RCC 7860 (cell line): ENCODE data around the gene PRSS38.

Experiments
- DNase-seq: peaks from one replicate; pipeline ENCODE4 v3.0.0-alpha.2; 2015; ENCODE audit warnings: low spot score
- FAIRE-seq: peaks from 2 replicates; lab custom pipeline; 2012; peaks lifted over from hg19 to GRCh38; lab: Jason Lieb, UNC

PRSS38 gene

DNA sequence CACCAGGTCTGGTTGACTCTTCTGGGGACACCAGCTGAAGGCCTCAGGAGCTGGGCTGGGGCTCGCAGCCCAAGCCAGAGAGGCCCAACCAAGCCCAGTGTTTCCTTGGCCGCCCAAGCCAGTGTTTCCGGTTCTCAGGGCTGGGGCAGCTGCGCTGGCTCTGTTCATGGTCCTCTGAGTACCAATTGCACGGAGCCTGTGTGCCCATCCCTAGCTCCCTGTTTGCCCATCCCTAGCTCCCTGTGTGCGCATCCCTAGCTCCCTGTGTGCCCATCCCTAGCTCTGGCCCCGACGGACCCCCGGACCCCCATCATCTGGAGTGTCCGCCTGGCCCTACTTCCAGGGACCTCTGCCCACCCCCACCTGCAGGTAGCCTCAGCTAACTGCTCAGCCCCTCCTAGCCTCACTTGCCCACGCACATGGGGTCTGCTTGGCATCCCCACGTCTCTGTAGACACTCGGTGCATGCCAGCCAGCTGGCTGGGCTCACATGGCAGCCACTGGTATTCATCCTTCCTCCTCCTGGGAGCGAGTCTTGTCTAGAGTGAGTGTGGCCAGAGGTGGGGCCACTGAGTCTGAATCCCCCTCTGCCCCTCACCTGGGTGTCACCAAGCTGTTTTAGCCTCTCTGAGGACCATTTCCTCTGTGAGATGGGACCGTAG lies 68.3 kb downstream of the PRSS38 start:
- FAIRE-seq, result no peak
- no peak for DNase-seq

DNA sequence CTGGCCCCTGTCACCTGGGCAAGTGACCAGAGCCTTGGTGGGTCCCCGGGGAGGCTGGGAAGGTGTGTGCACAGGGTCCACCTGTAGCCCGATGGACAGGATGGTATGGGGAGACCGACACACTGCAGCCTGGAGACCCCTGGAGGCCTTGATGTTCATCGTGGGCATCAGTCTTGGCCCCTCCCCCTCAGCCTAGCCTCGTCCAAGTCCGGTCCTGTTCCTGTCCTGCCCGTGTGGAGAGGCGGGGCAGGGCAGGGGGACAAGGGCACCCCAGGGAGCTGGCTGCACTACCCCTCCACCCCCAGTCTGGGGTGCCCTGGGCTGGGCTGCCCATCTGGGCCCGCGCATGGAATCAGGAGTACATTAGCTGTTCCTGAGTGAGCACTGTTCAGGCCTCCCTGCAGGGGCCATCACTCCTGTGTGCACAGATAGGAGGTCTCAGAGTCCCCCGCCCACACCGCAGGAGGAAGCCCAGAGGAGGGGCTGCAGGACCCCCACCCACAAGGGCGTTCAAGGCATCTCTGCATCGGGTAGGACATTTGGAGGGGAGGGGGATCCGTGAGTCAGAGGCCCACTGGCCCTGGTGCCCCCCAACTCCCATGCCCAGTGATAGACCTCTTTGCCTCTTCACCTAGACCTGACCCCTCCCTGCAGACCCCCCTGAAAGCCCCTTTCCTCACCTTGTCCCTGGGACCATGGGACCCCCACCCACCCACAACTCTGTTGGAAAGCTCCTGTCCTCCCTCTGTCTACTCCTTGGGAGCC lies 69.1 kb downstream of the PRSS38 start:
- no peak for FAIRE-seq
- no peak for DNase-seq

DNA sequence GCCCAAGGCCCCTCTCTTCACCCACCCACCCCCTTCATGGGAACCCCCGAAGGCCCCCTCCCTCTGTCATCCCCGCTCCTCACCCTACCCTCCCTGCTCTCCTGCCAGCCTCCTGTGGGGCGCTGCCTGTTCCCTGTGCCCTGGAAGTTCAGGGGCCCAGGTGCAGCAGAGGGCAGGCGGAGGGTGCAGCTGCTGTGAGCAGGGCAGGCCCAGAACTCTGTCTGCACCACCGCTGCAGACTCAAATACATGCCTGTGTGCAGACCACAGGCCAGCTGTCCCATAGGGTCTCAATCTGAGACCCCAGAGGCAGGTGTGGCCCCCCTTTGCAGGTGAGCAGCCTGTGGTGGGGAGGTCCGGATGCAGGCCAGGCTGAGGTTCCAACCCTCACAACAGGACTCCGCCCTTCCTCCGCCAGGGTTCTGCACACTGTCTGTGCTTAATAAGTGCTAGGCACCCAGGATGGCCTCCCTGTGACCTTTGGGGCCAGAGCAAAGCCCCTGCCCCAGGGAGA lies 69.7 kb downstream of the PRSS38 start:
- DNase-seq (no peak), FAIRE-seq (no peak)

DNA sequence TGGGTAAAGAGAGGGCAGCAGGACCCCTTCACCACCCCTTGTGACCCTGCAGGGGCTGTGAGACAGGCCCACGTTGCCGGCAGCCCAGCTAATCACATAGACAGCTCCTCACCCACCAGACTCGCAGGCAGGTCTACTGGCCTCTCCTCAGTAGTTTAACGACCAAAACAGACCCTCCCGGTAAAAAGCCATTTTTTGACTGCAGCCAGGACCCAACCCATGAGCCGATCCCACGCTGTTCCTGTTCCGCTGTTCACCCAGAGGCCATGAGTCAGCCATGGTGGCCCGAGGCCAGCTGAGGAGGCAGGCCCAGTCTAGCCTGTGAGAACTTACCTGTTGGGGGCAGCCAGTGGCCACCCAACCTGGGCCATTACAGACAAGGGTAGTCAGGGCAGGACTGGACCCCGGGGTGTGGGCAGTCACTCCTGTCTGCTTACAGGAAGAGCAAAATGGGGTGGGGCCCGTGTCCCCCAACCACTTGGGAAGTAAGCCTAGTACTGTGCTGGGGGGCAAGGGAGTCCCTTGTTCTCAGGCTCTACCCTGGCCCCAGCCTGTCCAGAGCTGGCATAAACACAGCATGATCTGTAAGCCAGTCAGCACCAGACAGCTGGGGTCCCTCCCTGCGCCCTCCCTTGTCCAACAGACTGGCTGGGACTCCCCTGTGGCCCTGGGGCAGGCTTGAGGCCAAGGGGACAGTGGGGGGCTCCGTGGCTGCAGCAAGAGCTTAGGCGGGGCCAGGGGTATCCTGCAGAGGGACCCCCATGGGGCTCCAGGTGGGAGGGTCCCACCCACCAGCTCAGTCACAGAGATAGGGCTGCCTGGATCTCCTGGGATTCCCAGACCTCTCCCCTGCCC lies 70.4 kb downstream of the PRSS38 start:
- no peak for FAIRE-seq
- DNase-seq, result no peak

DNA sequence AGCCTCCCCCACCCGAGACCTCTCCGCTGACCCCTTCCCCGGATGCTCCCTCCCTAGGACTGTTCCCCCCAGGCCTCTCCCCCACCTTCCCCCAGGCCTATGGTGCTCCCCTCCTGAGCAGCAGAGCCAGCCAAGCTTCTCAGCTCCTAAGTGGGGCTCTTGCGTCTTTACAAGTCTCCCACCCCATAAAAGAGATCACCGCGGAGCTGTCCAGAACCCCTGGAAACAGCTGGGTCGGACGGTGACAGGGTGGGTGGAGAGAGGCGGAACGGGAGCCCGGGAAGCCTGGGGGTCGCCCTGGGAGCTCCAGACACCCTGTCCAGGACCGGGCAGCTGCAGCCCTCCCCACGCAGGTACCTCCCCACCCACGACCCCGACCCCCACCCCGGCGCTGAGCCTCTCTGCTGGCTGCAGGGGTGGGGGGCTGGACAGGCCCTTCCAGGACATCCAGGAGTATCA lies 71.1 kb downstream of the PRSS38 start:
- DNase-seq, result no peak
- no peak for FAIRE-seq

DNA sequence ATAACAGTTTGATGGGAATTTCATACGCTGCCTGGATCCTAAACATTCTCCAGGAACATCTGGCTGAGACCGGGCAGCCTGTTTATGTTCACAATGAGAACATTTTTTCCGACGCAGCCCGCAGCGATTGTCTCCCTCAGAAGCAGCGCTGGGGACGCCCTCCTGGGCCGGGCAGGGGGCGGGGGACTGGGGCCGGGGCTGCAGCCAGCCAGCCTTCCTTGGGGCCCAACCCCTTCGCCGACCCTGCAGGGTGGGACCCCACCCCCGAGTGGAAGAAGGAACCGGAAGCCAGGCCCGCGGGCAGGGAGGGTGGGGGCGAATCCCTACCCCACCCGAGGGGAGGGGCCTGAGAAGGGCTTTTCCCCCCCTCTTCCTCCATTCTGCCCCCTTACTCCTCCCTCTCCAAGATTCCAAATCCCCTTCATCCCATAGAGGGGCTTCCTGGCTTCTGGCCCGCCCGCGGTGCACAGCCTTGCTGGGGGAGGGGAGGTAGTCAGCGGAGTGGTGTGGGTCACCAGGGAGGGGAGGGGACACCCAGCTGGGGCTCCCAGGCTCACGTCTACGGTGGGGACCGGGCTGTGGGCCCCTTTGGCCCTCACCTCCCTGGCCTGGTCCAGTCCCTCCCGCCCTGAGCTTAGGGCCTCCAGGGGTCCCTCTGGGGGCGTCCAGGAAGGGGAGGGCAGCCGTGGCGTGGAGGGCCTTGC lies 71.7 kb downstream of the PRSS38 start:
- FAIRE-seq (no peak), DNase-seq (no peak)

DNA sequence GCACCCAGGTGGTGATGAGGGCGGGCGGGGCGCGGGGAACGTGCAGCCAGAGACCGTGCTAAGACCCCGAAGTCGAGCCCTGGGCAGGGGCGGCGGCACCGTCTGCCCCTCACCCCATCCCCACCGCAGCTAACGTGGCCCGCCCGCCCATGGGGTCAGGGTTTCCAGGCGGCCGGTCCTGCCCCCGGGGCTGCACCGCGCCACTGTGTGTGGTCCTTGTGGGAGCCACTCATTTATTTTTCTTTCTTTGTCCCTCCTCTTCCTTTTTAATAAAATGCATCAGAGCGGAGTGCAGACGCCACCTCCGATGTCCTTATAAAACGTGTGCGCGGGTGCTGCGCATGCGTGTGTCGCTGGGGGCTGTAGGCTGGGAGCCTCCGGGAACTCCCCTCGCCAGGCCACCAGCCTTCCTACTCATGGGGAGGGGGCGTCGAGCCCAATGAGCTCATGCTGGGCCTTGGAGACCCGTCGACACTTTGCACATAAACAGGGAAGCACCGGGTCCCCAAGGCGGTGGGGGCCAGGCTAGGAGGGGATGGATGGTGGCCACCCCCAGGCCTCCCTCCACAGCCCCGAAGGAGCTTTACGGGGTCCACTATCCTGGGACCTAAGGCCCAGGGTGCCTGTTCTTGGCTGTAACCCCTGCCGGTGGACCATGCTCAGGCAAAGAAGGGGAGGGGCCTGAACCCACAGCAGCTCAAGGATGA lies 72.4 kb downstream of the PRSS38 start:
- DNase-seq (no peak), FAIRE-seq (no peak)

DNA sequence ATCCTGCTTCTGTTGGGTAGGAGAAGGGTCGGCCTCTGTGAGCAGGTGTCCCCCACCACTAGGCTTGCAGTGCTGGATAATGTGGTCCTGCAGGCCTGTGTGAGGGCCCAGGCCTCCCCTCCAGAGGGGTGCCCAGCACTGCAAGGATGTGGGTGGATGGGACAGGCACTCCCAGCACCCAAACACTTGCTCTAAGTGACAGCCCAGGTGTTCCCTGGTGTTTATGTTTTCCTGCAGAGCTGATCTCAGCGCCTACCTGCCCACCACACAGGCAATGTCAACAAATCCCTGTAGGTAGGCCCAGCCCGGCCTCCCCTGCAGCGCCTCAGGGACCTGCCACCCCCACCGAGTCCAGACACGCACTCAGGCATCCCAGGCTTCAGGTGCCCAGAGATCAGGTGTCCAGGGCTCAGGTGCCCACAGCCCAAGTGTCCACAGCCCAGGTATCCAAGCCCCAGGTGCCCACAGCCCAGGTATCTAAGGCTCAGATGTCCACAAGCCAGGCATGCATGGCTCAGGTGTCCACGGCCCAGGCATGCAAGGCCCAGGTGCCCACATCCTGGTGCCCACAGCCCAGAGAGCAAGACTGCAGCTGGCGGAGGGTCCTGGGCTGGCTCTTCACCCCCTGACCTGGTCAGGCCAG lies 73.0 kb downstream of the PRSS38 start:
- no peak for FAIRE-seq
- DNase-seq, result no peak

DNA sequence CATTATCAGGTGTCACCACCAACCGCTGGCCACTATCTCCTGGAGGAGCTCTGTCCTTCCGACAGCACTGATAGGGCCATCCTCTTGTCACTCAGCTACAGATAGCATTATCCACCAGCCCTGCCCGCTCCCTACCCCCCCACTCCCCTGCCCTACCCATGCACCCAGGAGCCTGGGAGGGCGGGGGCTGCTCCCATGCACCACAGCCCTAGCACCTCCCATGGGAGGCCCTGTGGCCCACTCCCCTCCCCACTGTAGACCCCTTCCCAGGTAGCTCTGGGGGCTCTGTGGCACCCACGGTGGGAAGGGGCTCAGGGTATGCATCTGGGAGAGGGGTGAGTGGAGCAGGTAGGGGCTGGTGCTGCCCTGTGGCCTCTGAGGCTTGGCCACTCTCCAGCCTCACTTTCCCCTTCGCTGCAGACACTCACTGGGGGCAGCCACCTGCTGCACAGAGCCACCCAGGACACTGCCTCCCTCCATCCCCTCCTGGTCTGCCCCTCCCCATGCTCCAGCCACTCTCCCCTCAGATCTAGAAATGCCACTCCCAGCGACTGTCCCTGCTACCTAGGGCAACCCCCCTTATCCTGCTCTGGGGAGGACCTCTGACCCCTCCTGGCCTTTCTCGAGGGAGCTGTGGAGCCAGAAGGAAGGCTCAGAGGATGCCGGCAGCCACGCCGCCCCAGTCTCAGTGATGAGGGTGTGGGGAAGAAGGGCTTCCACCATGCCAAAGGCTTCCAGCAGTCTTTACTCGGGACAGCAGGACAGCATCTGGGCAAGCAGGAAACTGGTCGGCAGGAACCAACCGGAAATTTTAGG lies 73.8 kb downstream of the PRSS38 start:
- FAIRE-seq, result no peak
- no peak for DNase-seq

DNA sequence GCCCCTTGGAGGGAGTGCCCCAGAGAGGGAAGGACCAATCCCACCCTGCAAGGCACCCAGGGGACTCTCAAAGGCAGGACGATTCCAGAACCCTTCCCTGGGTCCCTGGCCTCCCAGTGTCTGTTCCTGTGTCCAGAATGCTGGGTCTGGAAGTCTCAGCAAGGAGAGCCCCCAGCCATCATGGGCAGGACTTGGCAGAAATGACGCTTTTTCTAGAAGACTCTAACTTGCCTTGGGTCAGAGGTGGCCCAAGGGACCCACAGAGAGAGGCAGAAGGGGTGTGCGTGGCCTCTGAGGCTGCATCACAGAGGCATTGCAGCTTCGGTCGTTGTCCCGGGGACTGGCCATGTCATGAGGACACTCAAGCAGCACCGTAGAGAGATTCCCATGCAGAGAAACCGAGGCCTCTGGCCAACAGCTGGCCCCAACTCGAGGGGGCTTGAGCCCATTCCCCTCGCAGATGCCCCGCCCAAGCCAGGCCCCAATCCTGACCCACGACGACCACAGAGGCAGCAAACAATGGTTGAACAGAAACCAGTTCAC lies 74.5 kb downstream of the PRSS38 start:
- FAIRE-seq (no peak), DNase-seq (no peak)

DNA sequence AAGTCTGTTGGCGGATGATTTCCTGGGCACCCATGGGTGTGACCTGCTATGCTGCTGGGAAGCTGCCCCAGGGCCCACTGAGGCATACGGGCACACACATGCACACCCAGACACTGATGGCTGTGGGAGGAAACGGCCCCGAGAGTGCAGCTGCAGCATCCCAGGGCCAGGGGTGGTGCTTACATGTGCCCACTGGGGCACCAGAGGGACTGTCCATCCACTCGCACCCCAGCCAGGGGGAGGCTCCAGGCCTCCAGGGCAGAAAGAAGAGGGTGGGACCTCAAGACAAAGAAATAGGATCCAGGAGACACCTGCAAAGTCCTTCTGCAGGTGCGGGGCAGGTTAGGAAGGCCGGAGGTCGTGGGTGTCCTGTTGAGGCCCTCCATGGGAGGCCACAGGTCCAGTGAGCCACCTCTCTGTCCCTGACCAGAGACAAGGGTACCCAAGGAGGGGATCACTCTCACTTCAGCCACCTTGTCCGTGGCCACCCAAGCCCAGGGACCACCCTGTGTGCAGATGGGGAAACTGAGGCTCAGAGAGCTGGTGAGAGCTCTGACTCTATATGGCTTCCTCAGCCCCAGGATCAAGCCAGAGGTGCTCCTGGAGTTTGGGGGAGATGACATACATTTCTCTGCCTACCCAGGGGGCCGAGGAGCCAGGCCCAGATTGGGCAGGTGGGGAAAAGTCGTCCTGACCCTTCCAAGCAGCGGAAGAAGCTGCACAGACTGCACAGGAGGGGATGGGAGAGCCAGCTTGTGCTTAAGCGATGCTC lies 75.2 kb downstream of the PRSS38 start:
- FAIRE-seq (no peak), DNase-seq (no peak)

DNA sequence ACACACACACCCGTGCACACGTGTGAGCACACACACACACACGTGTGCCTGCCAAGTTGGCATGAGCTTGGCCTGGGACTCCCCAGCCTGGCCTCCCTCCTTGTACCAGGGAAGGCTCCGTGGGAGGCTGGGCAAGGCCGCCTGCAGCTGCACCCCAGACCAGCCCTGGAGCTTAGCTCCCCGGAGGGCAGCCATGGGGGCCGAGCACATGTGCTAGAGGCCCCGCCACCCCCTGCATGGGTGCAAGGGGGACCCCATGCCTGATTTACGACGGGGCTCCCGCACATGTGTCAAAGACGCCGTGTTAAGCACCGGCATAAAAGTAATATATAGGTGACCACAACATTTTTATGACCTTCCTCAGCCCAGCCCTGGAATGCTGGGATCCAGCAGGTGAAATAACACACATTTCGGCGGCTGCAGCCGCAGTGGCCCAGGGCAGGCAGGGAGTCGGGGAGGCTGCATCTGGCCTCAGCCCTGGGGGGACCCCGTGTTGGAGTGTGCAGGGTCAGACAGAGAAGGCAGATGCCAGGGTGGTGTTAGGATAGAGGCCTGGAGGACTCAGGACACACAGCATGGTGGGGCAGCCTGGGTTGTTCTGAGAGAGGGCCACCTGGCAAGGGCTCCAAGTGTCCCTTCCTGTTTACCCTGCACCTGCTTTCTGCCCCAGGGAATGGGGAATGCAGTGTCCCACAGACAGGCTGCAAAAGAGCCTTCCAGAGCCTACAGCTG lies 75.9 kb downstream of the PRSS38 start:
- no peak for DNase-seq
- FAIRE-seq, result no peak

DNA sequence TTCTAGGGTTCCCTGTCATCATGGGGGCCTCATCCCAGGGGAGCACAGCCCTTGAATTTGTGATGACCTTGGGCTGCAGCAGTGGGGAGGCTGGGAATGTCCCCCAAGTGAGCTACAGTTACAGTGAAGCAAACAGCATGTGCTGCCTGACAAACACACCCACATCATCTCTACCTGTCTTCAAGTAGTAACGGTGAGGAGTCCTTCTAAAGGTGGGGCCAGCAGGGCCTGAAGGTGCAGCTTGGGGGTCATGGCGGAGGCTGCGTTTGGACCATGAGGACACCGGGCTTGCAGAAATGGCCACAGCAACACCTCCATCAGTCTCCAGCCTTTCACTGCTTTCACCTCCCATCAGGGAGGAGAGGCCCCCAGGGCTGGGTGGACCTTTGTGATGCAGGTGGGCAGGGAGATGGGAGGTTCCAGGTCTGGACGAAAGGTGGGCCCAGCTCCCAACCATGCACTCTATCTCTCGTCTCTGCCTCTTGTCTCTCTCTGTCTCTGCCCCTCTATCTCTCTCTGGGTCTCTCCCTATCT lies 76.5 kb downstream of the PRSS38 start:
- FAIRE-seq, result no peak
- DNase-seq, result no peak

DNA sequence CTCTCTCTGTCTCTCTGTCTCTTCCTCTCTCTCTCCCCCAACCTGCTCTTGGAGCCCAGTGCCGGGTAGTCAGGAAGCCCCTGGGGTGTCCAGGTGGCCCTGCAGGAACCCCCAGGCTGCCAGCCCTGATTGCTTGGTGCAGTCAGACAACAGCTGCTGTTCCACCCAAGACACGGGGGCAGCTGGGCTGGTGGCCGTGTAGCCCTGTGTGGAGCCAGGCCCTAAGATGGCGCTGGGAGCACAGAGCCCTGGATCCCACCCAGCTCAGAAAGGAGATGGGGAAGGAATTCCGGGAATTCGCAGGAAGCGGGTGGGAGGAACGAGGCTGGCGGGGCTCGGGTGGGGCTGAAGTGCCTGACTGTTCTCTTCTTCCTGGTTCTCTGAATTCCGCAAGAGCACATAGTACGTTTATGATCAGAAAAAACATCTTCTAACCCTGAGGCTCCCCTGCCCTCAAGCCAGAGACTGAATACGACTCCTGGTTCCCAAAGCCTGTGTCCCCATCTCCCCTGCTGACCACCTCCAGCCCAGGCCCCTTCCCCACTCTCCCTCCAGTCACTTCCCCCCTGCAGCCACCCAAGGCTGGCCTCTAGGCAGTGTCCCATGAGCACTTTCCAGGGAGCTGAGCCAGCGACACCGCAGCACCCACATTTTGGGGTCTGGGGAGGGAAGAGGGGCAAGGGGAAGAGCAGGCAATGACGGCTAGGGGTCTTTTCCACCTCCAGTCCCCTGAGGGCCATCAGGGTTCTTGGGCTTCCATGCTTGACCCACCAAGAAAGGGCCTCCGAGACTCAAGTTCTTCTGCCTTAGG lies 77.2 kb downstream of the PRSS38 start:
- DNase-seq (no peak), FAIRE-seq (no peak)

DNA sequence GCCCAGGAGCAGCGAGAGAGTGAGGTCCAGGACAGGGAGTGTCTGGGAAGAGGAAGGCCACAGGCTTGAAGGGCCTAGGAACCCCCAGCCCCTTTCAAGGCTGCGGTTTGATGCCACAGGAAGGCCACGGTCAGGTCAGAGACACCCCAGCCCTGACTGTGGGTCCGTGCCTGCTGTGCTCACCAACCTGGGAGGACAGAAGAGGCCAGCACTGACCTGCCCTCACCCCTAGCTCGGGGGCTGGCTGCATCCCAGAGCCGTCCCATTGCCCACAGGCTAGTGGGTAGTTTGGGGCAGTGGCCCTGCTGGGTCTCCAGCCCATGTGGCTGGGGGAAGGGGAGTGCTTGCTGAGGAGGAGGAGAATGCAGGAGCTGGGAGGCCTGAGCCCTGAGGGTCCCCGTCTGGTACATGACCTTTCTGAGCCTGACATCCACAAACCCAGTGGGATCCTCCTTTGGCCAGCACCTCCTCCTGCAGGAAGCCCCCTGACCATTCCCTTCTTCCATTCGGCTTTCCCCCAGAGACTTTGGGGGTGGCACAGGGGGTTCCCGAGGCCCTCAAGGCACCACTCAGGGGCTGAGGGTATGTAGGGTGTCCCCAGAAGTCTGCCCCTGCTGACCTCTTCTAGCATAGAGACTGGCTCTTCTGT lies 77.9 kb downstream of the PRSS38 start:
- FAIRE-seq (no peak), DNase-seq (no peak)
